COR-L47 (cell line): ENCODE results near the gene TGIF1.

ENCODE experiments used
- DNase-seq: peaks from one replicate; lab custom pipeline; 2025; lab: John Stamatoyannopoulos, UW

Gene TGIF1

GRCh38 chr18:3482258-3482657 lies 32.3 kb downstream of the TGIF1 start:
- no peak for DNase-seq

- DNase-seq, result no peak
Observed at GRCh38 chr18:3485153-3486149, 35.5 kb downstream of the TGIF1 start.

- no peak for DNase-seq
Observed at GRCh38 chr18:3486512-3486911, 36.5 kb downstream of the TGIF1 start.

GRCh38 chr18:3489462-3489861 lies 39.5 kb downstream of the TGIF1 start:
- no peak for DNase-seq

- no peak for DNase-seq
Observed at GRCh38 chr18:3491981-3492555, 42.1 kb downstream of the TGIF1 start.

GRCh38 chr18:3492721-3493120 lies 42.7 kb downstream of the TGIF1 start:
- no peak for DNase-seq

- DNase-seq, result no peak
Observed at GRCh38 chr18:3493501-3494244, 43.7 kb downstream of the TGIF1 start.

- no peak for DNase-seq
Observed at GRCh38 chr18:3494245-3494526, 44.2 kb downstream of the TGIF1 start.

- no peak for DNase-seq
Observed at GRCh38 chr18:3494569-3494968, 44.6 kb downstream of the TGIF1 start.

GRCh38 chr18:3495691-3496430 lies 45.9 kb downstream of the TGIF1 start:
- no peak for DNase-seq

GRCh38 chr18:3498698-3499471 lies 48.9 kb downstream of the TGIF1 start:
- peak; percentile 50 for DNase-seq

- DNase-seq, result peak; percentile 36
Observed at GRCh38 chr18:3499501-3499900, 49.5 kb downstream of the TGIF1 start.

- DNase-seq, result no peak
Observed at GRCh38 chr18:3500016-3500415, 50.0 kb downstream of the TGIF1 start.

- no peak for DNase-seq
Observed at GRCh38 chr18:3502650-3503049, 52.7 kb downstream of the TGIF1 start.

- DNase-seq, result no peak
Observed at GRCh38 chr18:3504637-3505036, 54.7 kb downstream of the TGIF1 start.

GRCh38 chr18:3508576-3509549 lies 58.9 kb downstream of the TGIF1 start:
- no peak for DNase-seq
